Breast epithelium (tissue), 4 donors: ENCODE measurements around the gene GNPTAB. TPM values are rescaled to one million over a fixed set of nuclear protein-coding genes. Genes with fewer than 3 reads are reported as not detected.

ENCODE experiments used
- DNase-seq, 2 donors: peaks; one replicate each; pipeline ENCODE4 v3.0.0-alpha.2; 2019; ENCODE audit warnings: low spot score in 2 of 2
- H3K27ac ChIP-seq, 2 donors: fragments of 200-600 bp; sonication (generic) in 1 of 2; one replicate each; pipeline ENCODE4 v1.5.1; 2016 to 2019; ENCODE audit warnings: mild to moderate bottlenecking in 1 of 2
- H3K27me3 ChIP-seq, 2 donors: fragments of 200-600 bp; sonication (generic) in 1 of 2; one replicate each; pipeline versions ENCODE4 v1.5.1 to v1.6.0; 2017 to 2019; ENCODE audit warnings: control low read depth in 1 of 2, mild to moderate bottlenecking in 1 of 2
- H3K36me3 ChIP-seq: fragments of 200-600 bp; one replicate; pipeline ENCODE4 v1.5.1; 2019
- H3K4me1 ChIP-seq, 2 donors: fragments of 200-600 bp; sonication (generic); one replicate each; pipeline ENCODE4 v1.5.1; 2016 to 2019; ENCODE audit warnings: control low read depth in 1 of 2
- H3K4me3 ChIP-seq, 3 donors: fragments of 200-600 bp; sonication (generic); 1 replicate in 2 of 3; 2 replicates in 1 of 3; pipeline ENCODE4 v1.5.1; 2016 to 2019; ENCODE audit warnings: mild to moderate bottlenecking in 3 of 3, moderate library complexity in 2 of 3
- H3K9me3 ChIP-seq, 2 donors: fragments of 200-600 bp; sonication (generic) in 1 of 2; one replicate each; pipeline ENCODE4 v1.5.1; 2016 to 2019; ENCODE audit warnings: control low read depth in 1 of 2
- CTCF ChIP-seq, 3 donors: fragments of 450-650 bp; IDR thresholded peaks; one replicate each; pipeline ENCODE4 v1.5.1; 2016 to 2017; ENCODE audit warnings: antibody characterized with exemption in 3 of 3, mild to moderate bottlenecking in 3 of 3, moderate library complexity in 3 of 3
- POLR2A ChIP-seq: fragments of 450-650 bp; IDR thresholded peaks from one replicate; pipeline ENCODE4 v1.6.1; 2016; ENCODE audit warnings: antibody characterized with exemption, mild to moderate bottlenecking, moderate library complexity
- POLR2AphosphoS5 ChIP-seq, 3 donors: sonication (generic); formaldehyde crosslinking; IDR thresholded peaks; one replicate each; pipeline ENCODE4 v1.6.1; 2017; ENCODE audit warnings: antibody characterized with exemption in 3 of 3
- intact Hi-C: fragments of 100-400 bp; cut with DNase I; formaldehyde crosslinking; loops from one replicate; pipeline ENCODE4 v1.15.1; 2023; ENCODE audit warnings: low total_unique reads
- total RNA-seq, 3 donors: library from RNA; depleted of rRNA; stranded (reverse); fragments of >200 nt; gene quantifications; one replicate each; pipeline ENCODE4 v1.1.0, GENCODE V29; 2016

The GNPTAB gene
- total RNA-seq, 3 donors from 2014 or later: 37.4 to 59.0 (median 39.7) TPM

- Histone ChIP-seq H3K36me3 (no peaks in the 10 kb centered on the region), H3K4me3 (no peak overlapping the region), H3K27me3 (no peaks in the 10 kb centered on the region), H3K9me3 (no peaks in the 10 kb centered on the region), H3K27ac (no peak overlapping the region), H3K4me1 (no peaks in the 10 kb centered on the region)
- intact Hi-C loops: no loop called here
- TF ChIP-seq POLR2AphosphoS5 (IDR thresholded peaks at IDR 0.05): no peak
- no peak for TF ChIP-seq POLR2A
- no peak for TF ChIP-seq CTCF (IDR thresholded peaks at IDR 0.05)
- no peak for DNase-seq
These were observed 38.5 kb downstream of the GNPTAB start for GRCh38 chr12:101792046-101792931.

- no peaks in the 10 kb centered on the region for H3K4me1 ChIP-seq
- no peaks in the 10 kb centered on the region for H3K36me3 ChIP-seq
- H3K27me3 ChIP-seq: no peaks in the 10 kb centered on the region
- intact Hi-C loops: no loop called here
- no peak for DNase-seq
- H3K4me3 ChIP-seq: no peak overlapping the region
- TF ChIP-seq POLR2AphosphoS5 (IDR thresholded peaks at IDR 0.05): no peak
- no peak for TF ChIP-seq POLR2A
- TF ChIP-seq CTCF (IDR thresholded peaks at IDR 0.05): no peak
- no peaks in the 10 kb centered on the region for H3K9me3 ChIP-seq
- H3K27ac ChIP-seq: no peak overlapping the region
These were observed 41.6 kb downstream of the GNPTAB start for GRCh38 chr12:101789171-101789570.

- Histone ChIP-seq H3K9me3 (no peaks in the 10 kb centered on the region), H3K4me1 (no peaks in the 10 kb centered on the region), H3K27me3 (no peaks in the 10 kb centered on the region), H3K27ac (no peak overlapping the region), H3K4me3 (no peak overlapping the region), H3K36me3 (no peaks in the 10 kb centered on the region)
- intact Hi-C loops: no loop called here
- no peak for DNase-seq
- no peak for TF ChIP-seq POLR2A
- no peak for TF ChIP-seq CTCF (IDR thresholded peaks at IDR 0.05)
- TF ChIP-seq POLR2AphosphoS5 (IDR thresholded peaks at IDR 0.05): no peak
These were observed 45.1 kb downstream of the GNPTAB start for GRCh38 chr12:101785671-101786070.

- H3K9me3 ChIP-seq: no peaks in the 10 kb centered on the region
- no peaks in the 10 kb centered on the region for H3K27me3 ChIP-seq
- no peaks in the 10 kb centered on the region for H3K36me3 ChIP-seq
- DNase-seq: no peak
- TF ChIP-seq POLR2AphosphoS5 (IDR thresholded peaks at IDR 0.05) (no peak), POLR2A (no peak), CTCF (IDR thresholded peaks at IDR 0.05) (no peak)
- no peak overlapping the region for H3K4me3 ChIP-seq
- no peaks in the 10 kb centered on the region for H3K4me1 ChIP-seq
- intact Hi-C loops: no loop called here
- no peak overlapping the region for H3K27ac ChIP-seq
These were observed 46.4 kb downstream of the GNPTAB start for GRCh38 chr12:101784376-101784775.

- Histone ChIP-seq H3K27me3 (no peaks in the 10 kb centered on the region), H3K36me3 (no peaks in the 10 kb centered on the region), H3K4me3 (no peak overlapping the region), H3K27ac (no peak overlapping the region), H3K9me3 (no peaks in the 10 kb centered on the region), H3K4me1 (no peaks in the 10 kb centered on the region)
- intact Hi-C loops: no loop called here
- no peak for DNase-seq
- TF ChIP-seq POLR2AphosphoS5 (IDR thresholded peaks at IDR 0.05): no peak
- TF ChIP-seq POLR2A: no peak
- no peak for TF ChIP-seq CTCF (IDR thresholded peaks at IDR 0.05)
These were observed 46.9 kb downstream of the GNPTAB start for GRCh38 chr12:101783838-101784237.
